Measurements from ENCODE around the gene RARS2.

Gene RARS2

GRCh38 chr6:87529221-87529620, 60.6 kb downstream of the RARS2 start:
- TF ChIP-seq, protein P1, sequence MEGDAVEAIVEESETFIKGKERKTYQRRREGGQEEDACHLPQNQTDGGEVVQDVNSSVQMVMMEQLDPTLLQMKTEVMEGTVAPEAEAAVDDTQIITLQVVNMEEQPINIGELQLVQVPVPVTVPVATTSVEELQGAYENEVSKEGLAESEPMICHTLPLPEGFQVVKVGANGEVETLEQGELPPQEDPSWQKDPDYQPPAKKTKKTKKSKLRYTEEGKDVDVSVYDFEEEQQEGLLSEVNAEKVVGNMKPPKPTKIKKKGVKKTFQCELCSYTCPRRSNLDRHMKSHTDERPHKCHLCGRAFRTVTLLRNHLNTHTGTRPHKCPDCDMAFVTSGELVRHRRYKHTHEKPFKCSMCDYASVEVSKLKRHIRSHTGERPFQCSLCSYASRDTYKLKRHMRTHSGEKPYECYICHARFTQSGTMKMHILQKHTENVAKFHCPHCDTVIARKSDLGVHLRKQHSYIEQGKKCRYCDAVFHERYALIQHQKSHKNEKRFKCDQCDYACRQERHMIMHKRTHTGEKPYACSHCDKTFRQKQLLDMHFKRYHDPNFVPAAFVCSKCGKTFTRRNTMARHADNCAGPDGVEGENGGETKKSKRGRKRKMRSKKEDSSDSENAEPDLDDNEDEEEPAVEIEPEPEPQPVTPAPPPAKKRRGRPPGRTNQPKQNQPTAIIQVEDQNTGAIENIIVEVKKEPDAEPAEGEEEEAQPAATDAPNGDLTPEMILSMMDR (IDR thresholded peaks at IDR 0.05): no peak

GRCh38 chr6:87522686-87523085, 67.1 kb downstream of the RARS2 start:
- TF ChIP-seq, protein P1 (IDR thresholded peaks at IDR 0.05): no peak

- TF ChIP-seq, protein P1 (IDR thresholded peaks at IDR 0.05): no peak
Measured at GRCh38 chr6:87518453-87518852, 71.3 kb downstream of the RARS2 start.

- TF ChIP-seq, protein P1 (IDR thresholded peaks at IDR 0.05): no peak
Measured at GRCh38 chr6:87514831-87515230, 75.0 kb downstream of the RARS2 start.

GRCh38 chr6:87504441-87504840, 85.3 kb downstream of the RARS2 start:
- TF ChIP-seq, protein P1 (IDR thresholded peaks at IDR 0.05): no peak

- TF ChIP-seq, protein P1 (IDR thresholded peaks at IDR 0.05): no peak
Measured at GRCh38 chr6:87501809-87502572, 87.8 kb downstream of the RARS2 start.

DNA sequence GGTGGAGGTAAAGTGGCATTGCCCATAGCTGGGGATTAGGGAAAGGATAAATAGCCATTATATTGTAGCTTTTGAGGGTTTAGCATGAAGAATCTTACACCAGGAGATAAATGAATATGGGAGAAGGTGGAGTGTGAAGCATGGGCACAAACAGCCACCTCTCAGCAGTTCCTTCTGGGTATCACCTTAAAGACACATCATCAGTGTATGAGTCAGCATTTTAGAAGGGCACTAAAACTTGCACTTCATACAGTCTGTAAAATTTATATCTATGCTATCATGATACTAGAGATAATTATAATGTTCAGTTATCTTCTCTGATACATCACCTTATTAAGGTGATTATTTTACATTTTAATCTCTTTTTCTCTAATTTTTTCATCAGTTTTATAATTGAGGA, 91.7 kb downstream of the RARS2 start:
- TF ChIP-seq, protein P1 (IDR thresholded peaks at IDR 0.05): no peak
